D721Med (cell line): Measurements from ENCODE around the gene RGP1.

Experiments
- DNase-seq: peaks from one replicate; pipeline ENCODE4 v3.0.0; 2011; ENCODE audit warnings: low spot score; ENCODE audit not compliant: insufficient read length
- FAIRE-seq: peaks from 2 replicates; lab custom pipeline; 2011; peaks lifted over from hg19 to GRCh38; lab: Jason Lieb, UNC
- CTCF ChIP-seq: IDR thresholded peaks from 2 replicates; pipeline ENCODE4 v1.5.1; 2012; ENCODE audit warnings: mild to moderate bottlenecking, control low read depth; ENCODE audit not compliant: insufficient read depth; ENCODE audit errors: missing control alignments

RGP1 gene

DNA sequence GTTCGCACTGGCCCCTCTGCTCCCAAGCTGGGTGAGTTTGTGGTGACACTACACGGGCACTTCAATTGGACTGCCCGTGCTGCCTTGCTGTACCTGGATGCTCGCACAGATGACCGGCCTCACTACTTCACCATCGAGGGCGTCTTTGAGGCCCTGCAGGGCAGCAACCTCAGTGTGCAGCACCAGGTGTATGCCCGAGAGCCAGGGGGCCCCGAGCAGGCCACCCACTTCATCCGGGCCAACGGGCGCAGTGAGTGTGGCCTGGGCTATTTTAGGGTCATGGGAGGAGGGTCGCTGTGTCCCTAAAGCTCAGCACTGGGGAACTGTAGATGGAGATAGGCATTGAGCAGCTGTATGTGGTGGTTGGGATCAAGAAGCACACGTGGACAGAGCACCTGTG lies 43.7 kb downstream of the RGP1 start:
- DNase-seq, result no peak

GRCh38 chr9:35793461-35793860 lies 44.4 kb downstream of the RGP1 start:
- TF ChIP-seq CTCF, result no peak
- no peak for FAIRE-seq

More for the DNA sequence above, 43.7 kb downstream of the RGP1 start:
- TF ChIP-seq CTCF, result no peak
- FAIRE-seq, result no peak

GRCh38 chr9:35795695-35796094 lies 46.6 kb downstream of the RGP1 start:
- no peak for FAIRE-seq
- TF ChIP-seq CTCF, result no peak
- DNase-seq, result no peak

More at GRCh38 chr9:35793461-35793860, 44.4 kb downstream of the RGP1 start:
- no peak for DNase-seq

GRCh38 chr9:35797311-35798109 lies 48.4 kb downstream of the RGP1 start:
- no peak for TF ChIP-seq CTCF
- DNase-seq (no peak), FAIRE-seq (no peak)

- DNase-seq, result no peak
- no peak for TF ChIP-seq CTCF
- FAIRE-seq, result no peak
Observed at GRCh38 chr9:35798658-35799374, 49.7 kb downstream of the RGP1 start.

DNA sequence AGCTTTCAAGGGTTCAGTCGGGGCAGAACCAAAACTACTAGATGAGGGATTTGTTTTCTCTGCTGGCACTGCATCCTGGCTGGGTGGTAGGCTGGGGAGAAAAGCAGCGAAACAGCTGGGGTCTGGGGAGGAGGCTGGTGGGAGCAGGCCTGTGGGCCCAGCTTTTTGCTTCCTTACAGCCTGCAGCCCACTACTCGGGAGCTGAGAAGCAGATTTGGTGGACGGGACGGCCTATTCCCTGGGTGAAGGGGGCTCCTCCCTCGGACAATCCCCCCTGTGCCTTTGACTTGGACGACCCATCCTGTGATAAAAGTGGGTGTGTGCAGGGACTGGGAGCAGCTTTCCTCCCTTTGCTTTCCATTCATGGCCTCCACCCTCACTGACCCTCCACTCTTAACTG lies 51.4 kb downstream of the RGP1 start:
- no peak for DNase-seq
- FAIRE-seq, result no peak
- TF ChIP-seq CTCF, result no peak
